HAP-1 (cell line): ENCODE data around the gene PSG11.
A peak's percentile ranks its signal among the peaks of the same experiment; 100 is the strongest.
"Not testable (repeated sequence)": the region's sequence is repeated elsewhere in the genome, so short reads cannot be mapped to it uniquely, and the experiment has no call there.

Experiments used
- DNase-seq, 2 experiments: peaks; one replicate each; pipeline ENCODE4 v3.0.0-alpha.2; 2016 to 2020; ENCODE audit warnings: low spot score in 2 of 2
- H3K27me3 ChIP-seq: fragments of 250-450 bp; sonication (Bioruptor Pico); 2 replicates; pipeline ENCODE4 v1.5.1; 2020; ENCODE audit warnings: low read depth, mild to moderate bottlenecking, moderate library complexity
- H3K36me3 ChIP-seq: fragments of 250-450 bp; sonication (Bioruptor Pico); replicated peaks from 2 replicates; pipeline ENCODE4 v1.5.1; 2020; ENCODE audit warnings: mild to moderate bottlenecking
- H3K4me1 ChIP-seq: fragments of 250-450 bp; sonication (Bioruptor Pico); 2 replicates; pipeline ENCODE4 v1.5.1; 2020; ENCODE audit warnings: mild to moderate bottlenecking
- H3K4me3 ChIP-seq: fragments of 250-450 bp; sonication (Bioruptor Pico); 2 replicates; pipeline ENCODE4 v1.5.1; 2020; ENCODE audit warnings: mild to moderate bottlenecking, moderate library complexity
- H3K9me3 ChIP-seq: fragments of 250-450 bp; sonication (Bioruptor Pico); 2 replicates; pipeline ENCODE4 v1.5.1; 2020; ENCODE audit warnings: mild to moderate bottlenecking, moderate library complexity
- in situ Hi-C: fragments of 300-500 bp; cut with MboI; formaldehyde crosslinking; loops from 3 replicates; pipeline ENCODE4 v1.14.3; 2020; ENCODE audit warnings: low sequenced_read_pairs, inconsistent platforms, mixed read lengths

Gene PSG11

GRCh38 chr19:43026369-43026768 is at the start of gene PSG11:
TSS of gene PSG11 (minus strand) at chr19:43026469. CDS start at chr19:43026372, 97 bp downstream.
- H3K4me3 ChIP-seq, H3K4me1 ChIP-seq, H3K27me3 ChIP-seq, H3K9me3 ChIP-seq, in situ Hi-C loops, H3K36me3 ChIP-seq, DNase-seq: not testable (repeated sequence)

GRCh38 chr19:43062418-43062817 is 36.1 kb upstream of the PSG11 start:
- H3K9me3 ChIP-seq, H3K4me1 ChIP-seq, DNase-seq, in situ Hi-C loops, H3K4me3 ChIP-seq, H3K27me3 ChIP-seq, H3K36me3 ChIP-seq: not testable (repeated sequence)

- H3K9me3 ChIP-seq, H3K4me3 ChIP-seq, in situ Hi-C loops, H3K4me1 ChIP-seq, DNase-seq, H3K27me3 ChIP-seq, H3K36me3 ChIP-seq: not testable (repeated sequence)
Measured at GRCh38 chr19:43061326-43061725, 35.1 kb upstream of the PSG11 start.

- in situ Hi-C loops, H3K9me3 ChIP-seq, DNase-seq, H3K4me1 ChIP-seq, H3K4me3 ChIP-seq, H3K27me3 ChIP-seq, H3K36me3 ChIP-seq: not testable (repeated sequence)
Measured at GRCh38 chr19:43060254-43060653, 34.0 kb upstream of the PSG11 start.

GRCh38 chr19:43059482-43059881 is 33.2 kb upstream of the PSG11 start:
- H3K9me3 ChIP-seq, H3K4me3 ChIP-seq, H3K36me3 ChIP-seq, DNase-seq, H3K27me3 ChIP-seq, in situ Hi-C loops, H3K4me1 ChIP-seq: not testable (repeated sequence)

- H3K4me3 ChIP-seq, H3K36me3 ChIP-seq, H3K9me3 ChIP-seq, H3K4me1 ChIP-seq, in situ Hi-C loops, DNase-seq, H3K27me3 ChIP-seq: not testable (repeated sequence)
Measured at GRCh38 chr19:43058440-43058839, 32.2 kb upstream of the PSG11 start.

GRCh38 chr19:43047966-43048365 is 21.7 kb upstream of the PSG11 start:
- H3K9me3 ChIP-seq, H3K36me3 ChIP-seq, H3K27me3 ChIP-seq, H3K4me3 ChIP-seq, DNase-seq, H3K4me1 ChIP-seq, in situ Hi-C loops: not testable (repeated sequence)

GRCh38 chr19:43046578-43046977 is 20.3 kb upstream of the PSG11 start:
- H3K4me3 ChIP-seq, DNase-seq, H3K36me3 ChIP-seq, H3K27me3 ChIP-seq, H3K4me1 ChIP-seq, H3K9me3 ChIP-seq, in situ Hi-C loops: not testable (repeated sequence)

- in situ Hi-C loops, DNase-seq: not testable (repeated sequence)
Measured at GRCh38 chr19:43043492-43044180, 17.4 kb upstream of the PSG11 start.

GRCh38 chr19:43031645-43032044 is 5.4 kb upstream of the PSG11 start:
- H3K4me1 ChIP-seq, DNase-seq, H3K36me3 ChIP-seq, H3K4me3 ChIP-seq, H3K27me3 ChIP-seq, in situ Hi-C loops, H3K9me3 ChIP-seq: not testable (repeated sequence)

More at GRCh38 chr19:43043492-43044180, 17.4 kb upstream of the PSG11 start:
- not testable (repeated sequence) for H3K4me3 ChIP-seq, H3K27me3 ChIP-seq, H3K9me3 ChIP-seq, H3K36me3 ChIP-seq, H3K4me1 ChIP-seq

GRCh38 chr19:43028866-43029265 is 2.6 kb upstream of the PSG11 start:
- no peaks in the 10 kb centered on the region for H3K36me3 ChIP-seq
- in situ Hi-C loops: no loop called here
- no peaks in the 10 kb centered on the region for H3K4me1 ChIP-seq
- H3K4me3 ChIP-seq: no peak overlapping the region
- DNase-seq: no peak
- H3K9me3 ChIP-seq: no peaks in the 10 kb centered on the region
- no peaks in the 10 kb centered on the region for H3K27me3 ChIP-seq

GRCh38 chr19:43027985-43028384 is 1.7 kb upstream of the PSG11 start:
- H3K27me3 ChIP-seq, in situ Hi-C loops, H3K4me3 ChIP-seq, H3K36me3 ChIP-seq, H3K4me1 ChIP-seq, H3K9me3 ChIP-seq: not testable (repeated sequence)
- peak in 1 of 2 experiments; percentile 27 for DNase-seq

GRCh38 chr19:43027061-43027460 is 792 bp upstream of the PSG11 start:
- H3K4me3 ChIP-seq, in situ Hi-C loops, H3K9me3 ChIP-seq: not testable (repeated sequence)

GRCh38 chr19:43022098-43022497 is 4.2 kb downstream of the PSG11 start:
- not testable (repeated sequence) for DNase-seq, H3K27me3 ChIP-seq

More at GRCh38 chr19:43027061-43027460, 792 bp upstream of the PSG11 start:
- H3K36me3 ChIP-seq, DNase-seq, H3K4me1 ChIP-seq, H3K27me3 ChIP-seq: not testable (repeated sequence)

GRCh38 chr19:43021629-43022028 is 4.6 kb downstream of the PSG11 start:
- H3K27me3 ChIP-seq, DNase-seq, H3K9me3 ChIP-seq, H3K4me1 ChIP-seq, H3K4me3 ChIP-seq, in situ Hi-C loops, H3K36me3 ChIP-seq: not testable (repeated sequence)

More at GRCh38 chr19:43022098-43022497, 4.2 kb downstream of the PSG11 start:
- H3K9me3 ChIP-seq, H3K4me1 ChIP-seq, H3K36me3 ChIP-seq, H3K4me3 ChIP-seq, in situ Hi-C loops: not testable (repeated sequence)
